Inflammatory macrophage (primary cell): ENCODE results near the gene FOXF1.

ENCODE experiments used
- DNase-seq, 2 donors: peaks; one replicate each; pipeline ENCODE4 v3.0.0-alpha.2; 2020 to 2022

FOXF1 gene

DNA sequence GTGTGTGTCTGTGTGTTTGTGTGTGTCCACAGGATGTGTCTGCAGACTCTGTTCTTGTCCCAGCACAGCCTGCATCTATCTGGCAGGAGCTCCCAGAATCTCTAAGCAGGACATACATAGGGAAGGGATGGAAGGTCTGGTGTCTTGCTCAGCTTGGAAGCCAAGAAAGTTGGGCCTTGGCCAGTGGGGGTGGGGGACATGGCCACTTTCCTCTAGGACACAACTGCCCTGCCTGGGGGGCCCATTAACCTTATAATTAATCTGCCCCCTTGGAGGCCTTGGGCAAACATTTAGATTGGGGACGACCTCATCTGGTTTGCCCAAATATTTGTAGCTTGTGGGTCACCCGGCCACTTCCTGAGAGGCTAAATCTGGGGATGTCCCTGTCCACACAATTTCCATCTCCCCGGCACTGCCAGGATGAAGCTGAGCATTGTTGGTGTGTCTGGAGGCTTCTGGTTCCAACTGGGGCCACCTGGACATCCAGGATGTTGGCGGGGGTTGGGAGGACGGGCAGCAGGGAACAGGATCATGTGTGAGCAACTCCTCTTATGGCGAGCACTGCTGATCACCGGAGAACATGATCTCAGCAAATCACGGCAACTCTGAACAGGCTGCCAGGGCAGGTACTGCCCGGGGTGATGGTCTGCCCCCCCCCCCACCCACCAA, 17.2 kb upstream of the FOXF1 start:
- no peak for DNase-seq

DNA sequence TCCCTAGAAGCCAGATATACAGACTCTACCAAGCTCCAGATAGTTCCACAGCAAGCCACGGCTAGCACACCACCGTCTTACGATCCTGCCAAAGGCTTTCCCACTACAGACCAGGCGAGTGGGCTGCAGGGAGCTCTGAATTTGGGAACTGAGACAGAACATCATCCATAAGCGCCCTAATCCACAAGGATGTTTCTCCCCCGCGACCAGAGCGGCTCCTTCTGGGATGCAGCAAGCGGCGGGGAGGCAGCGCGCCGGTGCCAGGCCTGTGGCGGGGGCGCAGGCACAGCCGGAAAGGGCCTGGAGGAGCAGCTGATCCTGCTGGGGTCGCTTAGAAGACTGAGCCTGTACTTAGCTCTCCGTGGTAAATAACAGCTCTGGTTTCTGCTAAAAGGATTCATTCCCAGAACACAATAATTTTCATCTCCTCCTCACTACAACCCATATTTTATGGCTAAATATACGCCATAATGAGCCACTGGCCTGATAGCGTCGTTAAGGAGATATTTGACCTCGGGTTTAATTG, 16.2 kb upstream of the FOXF1 start:
- DNase-seq = no peak

DNA sequence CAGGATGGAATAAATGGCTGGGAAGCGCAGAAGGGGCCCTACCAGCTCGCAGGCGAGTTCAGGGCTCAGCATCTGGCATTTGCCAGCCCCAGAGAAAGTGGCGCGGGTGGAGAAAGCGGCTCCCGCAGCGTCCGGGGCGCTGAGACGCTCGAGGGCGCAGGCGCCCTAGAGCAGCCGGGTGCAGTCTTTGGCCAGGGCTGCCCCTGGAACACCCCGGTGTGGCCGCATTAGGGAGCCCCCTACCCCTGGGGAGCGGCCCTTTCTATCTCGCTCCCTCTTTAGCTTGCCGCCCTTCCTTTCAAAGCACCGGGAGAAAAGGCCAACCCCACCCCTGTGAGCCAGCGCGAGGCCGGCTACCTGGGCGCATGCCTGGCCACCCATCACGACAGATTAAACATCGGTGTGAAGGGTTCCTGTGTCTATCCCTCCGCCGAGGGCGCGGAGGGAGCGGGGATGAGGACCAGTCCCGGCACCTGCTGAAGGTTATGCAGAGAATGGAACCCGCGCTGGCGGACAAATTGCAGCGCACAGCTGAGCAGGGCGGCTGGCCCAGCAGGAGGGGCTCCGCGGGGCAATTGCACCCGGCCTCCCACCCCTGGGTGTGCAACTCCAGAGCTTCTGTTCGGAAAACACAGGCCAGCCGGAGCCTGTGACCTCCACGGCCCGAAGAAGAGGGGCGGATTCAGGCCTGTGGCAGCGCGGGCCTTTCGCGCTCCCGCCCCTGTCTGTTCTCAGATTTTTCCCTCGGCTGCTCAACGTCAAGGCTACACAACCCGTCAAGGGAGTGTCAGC, 15.6 kb upstream of the FOXF1 start:
- no peak for DNase-seq

DNA sequence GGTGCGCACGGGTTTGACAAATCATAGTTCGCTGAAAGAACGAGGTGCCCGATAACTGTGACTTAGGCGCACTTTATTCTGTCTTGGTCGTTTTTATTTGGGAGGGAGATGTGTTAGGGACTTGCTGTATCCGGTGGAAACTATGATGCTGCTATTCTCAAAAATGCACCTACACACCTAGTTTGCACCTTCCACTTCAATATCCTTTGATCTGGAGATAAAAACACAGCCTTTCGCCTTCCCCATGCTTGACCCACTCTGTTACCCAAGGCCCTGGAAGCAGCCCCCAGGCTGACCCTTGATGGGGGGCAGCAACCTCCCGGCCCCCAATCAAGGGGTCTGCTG, 15.0 kb upstream of the FOXF1 start:
- no peak for DNase-seq

DNA sequence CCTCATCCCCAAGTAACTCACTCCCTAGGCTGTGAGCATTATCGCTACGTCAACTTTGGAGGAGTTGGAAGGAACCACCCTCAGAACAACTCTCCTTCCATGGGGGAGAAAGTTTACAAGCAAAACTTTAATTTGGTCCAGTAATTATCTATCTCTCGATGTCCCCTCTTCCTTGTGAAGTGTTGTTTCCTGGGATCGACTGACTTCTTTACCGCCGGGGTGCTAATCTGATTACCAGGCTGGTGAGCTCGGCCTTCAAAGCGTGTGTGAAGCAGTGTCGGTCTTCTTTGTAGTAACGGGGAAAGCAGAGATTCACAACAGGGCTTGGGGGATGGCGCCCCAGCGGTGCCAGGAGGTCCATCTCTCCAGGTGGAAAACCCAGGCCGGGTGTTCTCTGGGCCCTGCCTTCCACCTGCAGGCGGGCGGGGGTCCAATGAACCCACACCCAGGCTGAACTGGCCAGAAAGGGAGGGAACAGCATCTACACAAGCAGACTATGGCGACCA, 14.5 kb upstream of the FOXF1 start:
- DNase-seq = no peak

DNA sequence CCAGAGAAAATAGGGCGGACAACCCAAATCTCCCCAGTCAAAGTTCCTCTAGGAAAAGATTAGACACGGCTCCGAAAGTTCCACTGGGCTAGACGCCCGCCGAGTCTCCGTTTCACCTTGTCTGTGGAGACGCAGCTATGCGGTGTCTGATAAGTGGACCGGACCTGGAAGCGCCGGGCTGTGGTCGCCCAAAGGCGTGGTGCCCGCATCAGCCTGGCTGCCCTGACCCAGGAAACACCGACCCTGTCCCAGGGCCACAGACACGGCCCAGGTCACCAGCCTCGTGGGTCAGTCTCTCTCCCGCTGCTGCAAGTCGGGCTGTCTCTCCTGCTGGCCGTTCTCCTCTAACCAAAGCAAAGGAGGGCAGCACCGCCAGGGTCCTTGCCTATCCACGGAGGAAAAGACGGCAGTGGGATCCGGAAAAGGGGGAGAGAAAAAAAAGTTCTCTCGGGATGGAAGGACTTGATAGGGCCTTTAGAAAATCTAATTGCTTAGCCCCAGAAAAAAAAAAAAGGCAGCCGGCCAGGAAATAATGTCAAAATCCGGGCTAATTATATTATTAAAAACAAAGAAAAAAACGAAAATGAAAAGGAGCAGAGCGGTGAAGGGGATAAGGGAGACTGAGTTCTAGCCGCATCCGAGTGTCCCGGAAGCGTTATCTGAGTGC, 13.9 kb upstream of the FOXF1 start:
- DNase-seq = no peak

DNA sequence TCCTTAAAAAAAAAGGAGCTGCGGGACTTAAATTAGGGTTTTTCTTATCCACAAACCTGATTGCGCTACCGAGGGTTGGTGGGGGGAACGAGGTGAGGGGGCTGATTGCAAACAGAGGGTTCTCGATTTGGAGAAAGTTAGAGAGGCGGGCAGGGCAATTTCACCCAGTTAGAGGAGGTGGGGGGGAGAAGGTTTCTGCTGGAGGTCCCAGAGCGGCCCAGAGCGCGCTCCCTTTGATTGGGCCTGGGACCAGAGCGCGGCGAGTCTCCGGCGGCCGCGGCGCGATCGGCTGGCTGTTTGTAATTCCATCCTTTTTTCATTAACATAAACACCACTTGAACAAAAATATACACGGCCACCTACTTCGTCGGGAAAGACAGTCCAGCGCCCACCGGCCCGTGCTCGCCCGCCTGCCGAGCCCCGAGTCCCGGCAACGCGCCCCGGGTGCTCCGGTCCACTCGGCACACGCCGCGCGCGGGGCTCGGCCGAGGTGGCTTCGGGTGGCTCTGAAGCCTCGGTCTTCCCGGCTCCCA, 13.3 kb upstream of the FOXF1 start:
- DNase-seq = no peak

DNA sequence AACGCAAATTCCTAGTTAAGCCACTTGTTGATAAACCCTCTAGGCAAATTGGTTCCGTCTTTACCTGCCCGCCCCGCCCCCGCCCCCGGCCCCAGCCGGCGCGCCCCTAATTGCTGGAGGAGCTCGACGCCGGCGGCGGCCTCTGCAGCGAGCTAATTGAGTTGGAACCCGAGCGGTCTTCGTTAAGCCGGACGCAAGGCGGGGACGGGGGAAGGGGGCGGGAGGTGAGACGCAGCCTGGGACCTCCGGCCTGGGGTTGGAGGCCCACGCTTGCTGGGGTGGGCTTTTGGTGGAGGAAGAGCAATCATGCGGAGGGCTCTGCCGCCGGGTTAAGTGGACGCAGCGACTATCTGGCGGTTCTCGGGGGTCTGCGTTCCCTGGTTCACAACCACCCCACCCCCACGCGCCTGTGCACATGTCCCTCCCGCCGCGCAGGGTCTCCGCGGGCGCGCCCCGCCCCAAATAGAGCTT, 12.7 kb upstream of the FOXF1 start:
- no peak for DNase-seq

DNA sequence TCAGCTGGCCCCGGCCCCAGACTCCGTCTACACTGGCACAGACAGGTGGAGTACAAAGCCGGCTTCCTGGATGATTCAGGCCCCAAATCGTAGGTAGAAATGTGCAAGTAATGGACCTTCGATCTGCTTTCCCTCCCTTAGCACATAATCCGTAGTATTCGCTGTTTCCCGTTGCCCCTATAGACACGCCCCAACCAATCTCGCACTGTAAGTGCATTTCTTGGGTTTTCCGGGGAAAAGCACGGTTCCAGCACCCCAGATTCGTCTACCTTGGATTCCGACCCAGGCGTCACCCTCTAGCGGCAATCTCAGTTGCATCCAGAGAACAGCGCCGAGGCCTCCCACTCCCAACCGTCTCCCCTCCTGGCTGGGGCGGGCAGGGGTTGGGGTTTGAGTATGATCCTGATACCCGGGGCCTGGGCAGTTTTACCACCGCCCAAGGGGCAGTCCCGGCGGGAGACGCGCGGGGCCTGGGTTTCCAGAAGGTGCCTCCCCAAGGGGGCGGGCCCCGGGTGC, 12.1 kb upstream of the FOXF1 start:
- DNase-seq = no peak

DNA sequence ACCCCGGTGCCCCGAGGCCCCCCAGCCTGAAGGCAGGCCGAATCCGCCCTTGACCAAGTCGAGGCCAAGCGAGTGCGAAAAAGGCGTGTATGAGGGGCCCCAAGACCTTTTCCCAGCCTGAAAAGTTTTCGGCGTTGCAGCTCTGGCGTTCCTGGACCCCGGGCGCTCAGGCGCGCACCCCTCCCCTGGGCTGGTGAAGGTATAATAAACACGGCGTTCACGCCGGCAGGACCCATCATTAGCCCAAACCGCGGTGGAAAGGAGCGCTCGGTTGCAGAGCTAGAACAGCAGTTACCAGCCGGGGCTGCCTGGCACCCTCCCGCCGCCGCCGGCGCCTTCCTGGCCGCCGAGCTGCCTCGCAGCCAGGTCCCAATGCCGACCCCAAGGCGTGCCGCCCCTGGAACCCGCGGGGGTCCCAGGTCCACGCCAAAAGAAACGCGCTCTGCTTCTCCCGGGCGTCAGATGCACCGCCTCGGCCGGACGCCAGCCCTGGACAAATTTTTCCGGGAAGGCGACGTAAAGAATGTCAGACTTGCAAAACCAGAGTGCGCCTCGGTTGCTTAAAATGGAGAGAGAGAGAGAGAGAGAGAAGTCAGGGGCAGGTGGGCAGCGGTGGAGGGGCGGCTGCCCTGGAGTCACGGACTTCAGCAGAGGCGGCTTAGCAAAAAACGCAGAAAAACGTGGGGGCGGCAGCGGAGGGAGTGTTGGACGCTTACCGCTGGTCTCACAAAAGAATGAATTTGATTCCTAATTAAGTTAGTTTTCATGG, 11.5 kb upstream of the FOXF1 start:
- no peak for DNase-seq

DNA sequence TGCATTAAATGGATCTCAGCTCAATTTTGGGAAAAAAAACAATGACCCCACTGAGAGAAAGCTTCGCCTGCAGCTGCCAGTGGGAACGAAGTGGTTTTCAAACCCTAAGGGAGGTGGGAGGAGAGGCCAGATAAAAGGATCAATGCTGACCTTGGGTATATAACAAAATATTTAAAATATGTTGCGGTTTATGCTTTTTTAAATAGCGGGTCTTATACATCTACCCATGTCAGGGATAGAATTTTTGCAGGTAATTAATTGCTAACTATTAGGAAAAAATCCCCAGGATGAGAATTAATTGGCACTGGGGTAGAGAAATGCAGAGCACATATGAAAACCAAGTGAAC, 10.9 kb upstream of the FOXF1 start:
- no peak for DNase-seq

DNA sequence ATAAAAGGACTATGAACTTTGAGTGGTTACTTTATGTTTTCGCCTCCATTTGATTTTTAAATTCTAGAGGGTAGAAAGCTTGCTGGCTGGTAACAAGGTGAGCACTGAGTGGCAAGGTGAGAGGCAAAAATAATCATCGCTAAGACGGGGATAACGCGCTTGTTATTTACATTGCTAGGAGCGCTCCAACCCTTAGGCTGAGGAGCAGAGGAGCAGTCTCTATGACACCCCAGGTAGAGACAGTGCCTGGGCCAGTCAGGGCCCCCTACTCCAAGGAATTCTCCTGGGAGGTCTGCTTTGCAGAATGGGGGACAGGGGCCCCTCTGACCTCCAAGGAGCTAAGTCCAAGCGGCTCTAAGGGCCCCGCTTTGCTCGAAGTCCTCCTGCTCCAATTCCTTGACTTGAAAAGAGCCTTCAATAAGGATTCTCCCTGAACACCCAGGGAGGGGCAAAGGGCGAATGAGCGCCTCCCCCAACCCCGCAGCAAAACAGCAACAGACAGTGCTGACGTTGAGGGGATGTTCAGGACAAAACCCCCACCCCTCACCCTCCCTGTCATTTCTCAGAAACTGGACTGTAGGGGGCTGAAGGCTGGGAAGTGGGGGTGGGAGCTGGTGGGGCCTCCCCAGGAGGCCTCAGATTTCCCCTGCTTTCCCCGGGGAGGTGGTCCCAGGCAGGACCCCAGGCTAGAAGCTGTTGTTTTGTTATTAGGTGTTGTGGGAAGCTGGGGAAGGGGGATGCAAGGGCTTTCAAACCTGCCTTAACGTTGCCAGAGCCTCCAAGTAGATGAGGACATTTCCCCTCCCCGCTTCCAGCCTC, 10.2 kb upstream of the FOXF1 start:
- no peak for DNase-seq

DNA sequence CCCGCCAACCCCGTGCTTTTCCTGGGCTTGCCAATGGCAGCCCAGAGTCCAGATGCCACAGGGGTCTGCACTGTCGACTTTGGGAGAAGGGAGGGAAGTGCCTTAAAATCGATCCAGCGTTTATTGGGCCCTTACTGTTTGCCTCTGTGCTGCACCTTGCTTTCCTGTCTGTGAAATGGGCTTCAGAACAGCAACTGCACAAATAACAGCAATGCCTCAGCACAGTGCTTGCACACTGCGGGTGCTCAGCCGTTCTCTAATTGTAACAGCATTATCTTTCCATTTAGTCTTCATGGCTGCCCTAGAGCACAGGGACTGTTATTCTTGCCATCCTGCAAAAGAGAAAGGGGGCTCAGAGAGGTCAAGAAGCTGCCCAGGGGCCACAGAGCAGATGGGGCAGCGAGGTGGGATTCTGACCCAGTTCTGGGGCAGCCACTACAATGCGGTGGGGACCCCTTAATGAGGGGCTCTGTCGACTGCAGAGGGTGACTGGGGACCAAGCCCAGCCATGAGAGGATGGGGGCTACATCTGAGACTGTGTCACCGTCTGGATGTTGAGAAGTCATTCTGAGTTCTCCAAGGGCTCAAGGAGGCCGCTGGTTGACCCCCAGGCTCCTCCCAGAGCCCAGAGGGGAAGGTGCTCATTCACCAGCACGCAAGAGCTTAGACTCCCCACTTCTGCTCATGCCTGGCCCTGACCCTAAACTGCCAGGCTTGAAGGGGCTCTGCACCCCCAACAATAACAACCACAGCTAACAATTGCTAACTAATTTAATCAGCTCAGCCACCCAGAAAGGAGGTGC, 9.4 kb upstream of the FOXF1 start:
- DNase-seq = no peak

DNA sequence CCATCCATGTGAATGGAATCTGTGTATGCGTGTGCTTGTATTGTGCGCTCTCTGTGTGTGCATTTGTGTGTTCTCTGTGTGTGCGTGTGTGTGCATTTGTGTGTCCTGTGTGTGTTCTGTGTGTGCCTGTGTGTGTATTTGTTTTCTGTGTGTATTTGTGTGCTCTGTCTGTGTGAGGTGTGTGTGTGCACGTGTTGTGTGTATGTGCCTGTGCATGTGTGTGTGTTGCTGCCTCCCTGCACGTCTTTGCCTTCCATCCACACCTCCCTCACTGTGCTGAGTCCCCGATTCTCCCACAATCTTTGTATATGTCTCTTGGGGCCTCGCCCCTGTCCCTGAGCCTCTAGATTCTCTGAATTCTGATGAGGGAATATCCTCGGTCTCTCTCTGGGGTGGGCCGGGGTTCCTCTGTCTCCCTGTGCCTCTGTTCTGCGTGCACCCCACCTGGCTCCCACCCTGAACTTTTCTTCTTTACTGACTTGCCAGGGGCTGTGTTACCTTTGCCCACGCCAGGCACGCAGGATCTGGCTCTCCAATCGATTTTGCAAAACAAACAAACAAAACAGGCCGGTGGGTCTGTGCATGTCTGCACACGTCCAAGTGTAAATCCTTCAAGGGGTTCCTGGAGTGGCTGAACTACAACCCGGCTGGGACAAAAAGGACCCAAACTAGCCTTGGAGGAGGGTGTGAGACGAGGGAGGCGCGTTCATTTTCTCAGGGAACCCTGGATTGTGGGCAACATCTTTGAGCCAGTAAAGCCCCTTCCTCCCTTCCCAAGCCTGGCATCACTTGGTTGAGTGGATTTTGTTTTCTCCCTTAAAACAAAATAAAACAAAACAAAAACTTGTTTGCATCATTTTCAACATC, 8.1 kb upstream of the FOXF1 start:
- no peak for DNase-seq

DNA sequence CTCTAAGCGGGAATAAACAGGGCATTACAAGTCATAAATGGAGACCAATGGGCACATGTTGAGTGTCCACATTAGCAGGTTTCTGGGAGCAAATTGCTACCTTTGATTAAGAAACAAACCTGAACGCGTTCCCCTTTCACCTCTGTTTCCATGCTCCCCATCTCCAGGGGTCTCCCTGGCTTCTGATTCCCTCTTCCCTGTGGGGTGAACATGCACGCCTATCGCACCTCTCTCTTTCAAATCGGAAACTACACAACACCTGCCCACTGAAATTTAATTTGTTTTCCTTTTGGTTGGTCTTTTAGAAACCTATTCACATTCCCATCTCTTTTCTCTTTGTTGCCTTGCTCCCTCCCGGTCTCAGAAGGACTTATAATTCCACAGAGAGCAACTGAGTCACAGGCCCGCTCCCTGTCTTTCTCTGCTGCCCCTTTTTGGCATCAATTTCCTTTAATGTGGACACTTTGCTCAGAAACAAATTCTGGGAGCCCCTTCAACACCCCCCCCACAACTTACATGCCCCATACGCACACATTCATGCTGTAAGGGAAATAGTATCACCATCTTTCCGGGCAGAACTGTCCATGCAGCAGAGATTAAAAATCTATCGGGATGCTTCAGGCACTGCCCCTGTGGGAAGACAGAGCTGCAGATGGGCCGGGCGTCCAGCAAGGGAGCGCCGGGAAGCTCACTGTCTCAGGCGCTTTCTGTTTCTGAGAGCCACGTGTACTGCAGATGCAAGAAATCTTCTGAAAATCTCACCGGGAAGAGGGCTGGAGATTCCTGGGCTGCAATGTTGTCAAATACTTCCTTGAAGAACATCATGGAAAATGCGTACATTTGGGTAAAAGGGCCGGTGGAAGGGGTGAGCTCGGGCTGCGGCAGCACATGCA, 7.2 kb upstream of the FOXF1 start:
- DNase-seq = no peak

DNA sequence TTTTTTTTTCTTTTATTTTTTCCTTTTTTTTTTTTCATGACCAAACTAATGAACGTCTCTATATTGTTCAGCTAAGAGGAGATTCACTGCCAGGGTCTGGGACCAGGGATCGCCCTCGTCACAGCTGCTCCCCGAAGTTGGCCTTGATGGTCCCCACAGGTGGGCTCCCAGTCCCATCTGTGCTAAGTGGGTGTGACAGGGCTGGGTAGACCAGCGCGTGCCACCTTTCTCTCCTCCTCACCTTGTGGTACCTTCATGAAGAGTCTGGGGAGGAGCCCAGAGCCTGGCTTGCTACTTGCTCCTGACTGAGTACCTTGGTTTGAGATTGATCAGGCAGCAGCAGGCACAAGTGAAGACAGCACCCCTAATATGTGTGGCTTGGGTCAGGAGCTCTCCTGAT, 6.5 kb upstream of the FOXF1 start:
- no peak for DNase-seq

DNA sequence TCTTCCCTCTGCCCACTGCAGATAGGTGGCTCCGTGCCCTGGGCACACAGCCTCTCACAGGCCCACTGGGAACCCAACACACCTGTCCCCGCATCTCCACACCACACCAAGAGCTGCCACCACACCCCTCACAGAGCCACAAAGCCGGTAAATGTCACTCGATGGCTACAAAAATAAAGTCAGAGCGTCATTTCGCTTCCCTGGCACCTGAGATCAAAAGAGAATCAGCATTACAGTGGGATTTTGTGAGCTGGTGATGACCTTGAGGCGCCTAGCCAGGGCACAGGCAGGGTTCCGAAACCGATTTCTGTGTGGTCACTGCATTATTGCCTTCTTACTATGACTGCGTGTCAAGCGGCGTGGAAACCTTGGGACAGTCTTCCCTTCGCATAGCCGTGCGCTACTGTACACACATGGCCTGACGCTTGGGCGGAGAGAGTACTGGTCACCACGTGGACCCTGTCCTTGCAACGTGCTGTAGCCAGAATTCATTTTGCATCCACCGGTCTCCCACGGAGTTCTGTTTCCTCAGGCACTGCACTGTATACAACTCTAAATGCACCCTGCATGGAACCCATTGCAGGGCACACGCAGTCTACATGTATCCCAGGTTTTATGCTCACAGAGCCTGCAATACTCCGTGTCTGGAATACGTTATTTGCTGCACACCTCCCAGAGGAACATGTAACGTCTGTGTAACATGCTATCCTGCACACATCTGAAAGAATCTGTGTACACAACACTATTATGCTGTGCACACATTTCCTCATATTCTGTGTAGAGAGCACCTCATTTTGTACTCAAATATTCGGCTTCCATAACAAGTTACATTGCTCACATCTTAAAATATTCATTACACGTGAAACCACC, 5.8 kb upstream of the FOXF1 start:
- DNase-seq = no peak
